ENCODE data around the gene SRBD1.
A peak's percentile ranks its signal among the peaks of the same experiment; 100 is the strongest.

The SRBD1 gene

GRCh38 chr2:45611020-45611859 lies at the start of gene SRBD1:
SRBD1 (minus strand) TSS chr2:45611267; CDS start chr2:45605441, 5,826 bp downstream.
- DNase-seq (ENCODE audit: low read depth): peak; percentile 84

- DNase-seq (ENCODE audit: low read depth): no peak
Measured at GRCh38 chr2:45654250-45654649, 43.2 kb upstream of the SRBD1 start.

GRCh38 chr2:45653122-45653913 lies 42.3 kb upstream of the SRBD1 start:
- DNase-seq (ENCODE audit: low read depth): no peak

- DNase-seq (ENCODE audit: low read depth): no peak
Measured at GRCh38 chr2:45652090-45653031, 41.3 kb upstream of the SRBD1 start.

- peak; percentile 41 for DNase-seq (ENCODE audit: low read depth)
Measured at GRCh38 chr2:45651415-45652089, 40.5 kb upstream of the SRBD1 start, which contains the start of gene PRKCE. PRKCE (plus strand) TSS chr2:45651675.

GRCh38 chr2:45650851-45651414 lies 39.9 kb upstream of the SRBD1 start:
- DNase-seq (ENCODE audit: low read depth): peak; percentile 72

GRCh38 chr2:45649858-45650811 lies 39.1 kb upstream of the SRBD1 start:
- no peak for DNase-seq (ENCODE audit: low read depth)

- DNase-seq (ENCODE audit: low read depth): no peak
Measured at GRCh38 chr2:45649462-45649857, 38.4 kb upstream of the SRBD1 start.

GRCh38 chr2:45648636-45649035 lies 37.6 kb upstream of the SRBD1 start:
- no peak for DNase-seq (ENCODE audit: low read depth)

GRCh38 chr2:45647986-45648520 lies 37.0 kb upstream of the SRBD1 start:
- DNase-seq (ENCODE audit: low read depth): no peak

- no peak for DNase-seq (ENCODE audit: low read depth)
Measured at GRCh38 chr2:45647356-45647755, 36.3 kb upstream of the SRBD1 start.

GRCh38 chr2:45646289-45646688 lies 35.2 kb upstream of the SRBD1 start:
- DNase-seq (ENCODE audit: low read depth): no peak

GRCh38 chr2:45643543-45644542 lies 32.8 kb upstream of the SRBD1 start:
- peak; percentile 77 for DNase-seq (ENCODE audit: low read depth)

GRCh38 chr2:45643095-45643494 lies 32.0 kb upstream of the SRBD1 start:
- no peak for DNase-seq (ENCODE audit: low read depth)

GRCh38 chr2:45640576-45640975 lies 29.5 kb upstream of the SRBD1 start:
- DNase-seq (ENCODE audit: low read depth): no peak

GRCh38 chr2:45637440-45637839 lies 26.4 kb upstream of the SRBD1 start:
- no peak for DNase-seq (ENCODE audit: low read depth)

- no peak for DNase-seq (ENCODE audit: low read depth)
Measured at GRCh38 chr2:45636008-45636407, 24.9 kb upstream of the SRBD1 start.

GRCh38 chr2:45634223-45634622 lies 23.2 kb upstream of the SRBD1 start:
- DNase-seq (ENCODE audit: low read depth): no peak

Data from stimulated activated CD8-positive, alpha-beta memory T cell treated with anti-CD3 and anti-CD28 coated beads, Interleukin-15, amount 100 ng/mL, for 24 hours (primary cell).